Fibroblast of lung (primary cell): ENCODE measurements around the gene ITPR2.

ENCODE experiments used
- CTCF ChIP-seq, 2 donors: IDR thresholded peaks in 1 of 2; conservative IDR thresholded peaks in 1 of 2; 1 replicate in 1 of 2; 2 replicates in 1 of 2; pipeline ENCODE4 v1.5.1; 2011 to 2012; ENCODE audit warnings: low read length in 2 of 2, control low read depth in 1 of 2, inconsistent platforms in 1 of 2, low read depth in 1 of 2, mild to moderate bottlenecking in 1 of 2
- EZH2 ChIP-seq: IDR thresholded peaks from 2 replicates; pipeline ENCODE4 v1.5.1; 2012; ENCODE audit warnings: low read length, control low read depth, mild to moderate bottlenecking; ENCODE audit errors: missing control alignments

- TF ChIP-seq EZH2 (no peak), CTCF (conservative IDR thresholded peaks at IDR 0.05 in 1 of 2, IDR thresholded peaks at IDR 0.05 in 1 of 2; ENCODE audit: low read depth in 1 of 2, low read length in 2 of 2) (no peak)
Observed at GRCh38 chr12:26800347-26800746, 32.6 kb downstream of the ITPR2 start.
